ENCODE results near the gene AFAP1.

AFAP1 gene

GRCh38 chr4:7799306-7799705, 140.4 kb downstream of the AFAP1 start:
- POLR2A ChIA-PET, result interaction anchor here (0.5 kb wide), 1 partner anchor 25 kb away, joined by 3 read pairs; no protein-coding TSS in a partner anchor
- no peak for TF ChIP-seq ZNF384 (IDR thresholded peaks at IDR 0.05)
- no peak for TF ChIP-seq BHLHE40 (IDR thresholded peaks at IDR 0.05; ENCODE audit: borderline replicate concordance)
- TF ChIP-seq SP1 (IDR thresholded peaks at IDR 0.05), result no peak
- no peak for TF ChIP-seq NFRKB (IDR thresholded peaks at IDR 0.05)
- TF ChIP-seq FOXK2 (IDR thresholded peaks at IDR 0.05), result no peak
- no peak for TF ChIP-seq PKNOX1 (IDR thresholded peaks at IDR 0.05)
- TF ChIP-seq LEF1 (IDR thresholded peaks at IDR 0.05; ENCODE audit: borderline replicate concordance), result no peak
- TF ChIP-seq CTBP1 (IDR thresholded peaks at IDR 0.05; ENCODE audit: borderline replicate concordance), result no peak
- TF ChIP-seq FOXA1 (IDR thresholded peaks at IDR 0.05), result no peak
- no peak for TF ChIP-seq ARNT (IDR thresholded peaks at IDR 0.05)
- no peak for TF ChIP-seq SUZ12 (IDR thresholded peaks at IDR 0.05)

GRCh38 chr4:7798178-7798995, 141.3 kb downstream of the AFAP1 start:
- no peak for TF ChIP-seq LEF1 (IDR thresholded peaks at IDR 0.05; ENCODE audit: borderline replicate concordance)
- no peak for TF ChIP-seq NFRKB (IDR thresholded peaks at IDR 0.05)
- no peak for TF ChIP-seq SP1 (IDR thresholded peaks at IDR 0.05)
- no peak for TF ChIP-seq TARDBP (IDR thresholded peaks at IDR 0.05)
- no peak for TF ChIP-seq FOXM1 (IDR thresholded peaks at IDR 0.05; ENCODE audit: borderline replicate concordance)
- TF ChIP-seq L3MBTL2 (conservative IDR thresholded peaks at IDR 0.05), result no peak
- TF ChIP-seq PKNOX1 (IDR thresholded peaks at IDR 0.05), result no peak
- no peak for TF ChIP-seq SUZ12 (IDR thresholded peaks at IDR 0.05)
- TF ChIP-seq BHLHE40 (IDR thresholded peaks at IDR 0.05; ENCODE audit: borderline replicate concordance), result no peak
- no peak for TF ChIP-seq FOXA1 (IDR thresholded peaks at IDR 0.05)
- TF ChIP-seq ARNT (IDR thresholded peaks at IDR 0.05), result no peak
- DNase-seq (ENCODE audit: extremely low spot score), result no peak
- ChIA-PET POLR2A (no interaction called here), CTCF (no interaction called here)

More at GRCh38 chr4:7799306-7799705, 140.4 kb downstream of the AFAP1 start:
- CTCF ChIA-PET, result no interaction called here
- no peak for DNase-seq (ENCODE audit: extremely low spot score)

- ChIA-PET CTCF (no interaction called here), POLR2A (no interaction called here)
- DNase-seq (ENCODE audit: extremely low spot score), result no peak
- TF ChIP-seq L3MBTL2 (conservative IDR thresholded peaks at IDR 0.05) (no peak), SP1 (IDR thresholded peaks at IDR 0.05) (no peak)
Observed at GRCh38 chr4:7797330-7797729, 142.3 kb downstream of the AFAP1 start.

GRCh38 chr4:7795983-7796382, 143.7 kb downstream of the AFAP1 start:
- ChIA-PET POLR2A (no interaction called here), CTCF (no interaction called here)
- DNase-seq (ENCODE audit: extremely low spot score), result no peak
- no peak for TF ChIP-seq CTBP1 (IDR thresholded peaks at IDR 0.05; ENCODE audit: borderline replicate concordance)
- no peak for TF ChIP-seq PKNOX1 (IDR thresholded peaks at IDR 0.05)
- TF ChIP-seq L3MBTL2 (conservative IDR thresholded peaks at IDR 0.05), result no peak
- no peak for TF ChIP-seq TARDBP (IDR thresholded peaks at IDR 0.05)
- no peak for TF ChIP-seq BHLHE40 (IDR thresholded peaks at IDR 0.05; ENCODE audit: borderline replicate concordance)

- DNase-seq (ENCODE audit: extremely low spot score), result no peak
- ChIA-PET POLR2A (no interaction called here), CTCF (interaction anchor here (0.6 to 1.4 kb wide), 3 partner anchors 11 to 138 kb away, joined by 3 to 6 read pairs (median 4); no protein-coding TSS in a partner anchor)
- no peak for TF ChIP-seq FOXM1 (IDR thresholded peaks at IDR 0.05; ENCODE audit: borderline replicate concordance)
- TF ChIP-seq CTBP1 (IDR thresholded peaks at IDR 0.05; ENCODE audit: borderline replicate concordance), result no peak
- no peak for TF ChIP-seq BHLHE40 (IDR thresholded peaks at IDR 0.05; ENCODE audit: borderline replicate concordance)
- TF ChIP-seq HDGF (IDR thresholded peaks at IDR 0.05; ENCODE audit: borderline replicate concordance), result no peak
- no peak for TF ChIP-seq FOXA1 (IDR thresholded peaks at IDR 0.05)
- no peak for TF ChIP-seq PKNOX1 (IDR thresholded peaks at IDR 0.05)
- no peak for TF ChIP-seq ARNT (IDR thresholded peaks at IDR 0.05)
- TF ChIP-seq TARDBP (IDR thresholded peaks at IDR 0.05), result no peak
Observed at GRCh38 chr4:7793186-7793585, 146.5 kb downstream of the AFAP1 start.

GRCh38 chr4:7792616-7793015, 147.0 kb downstream of the AFAP1 start:
- ChIA-PET CTCF (interaction anchor here (0.5 to 1.5 kb wide), 4 partner anchors 10 to 135 kb away, joined by 3 to 8 read pairs (median 5); no protein-coding TSS in a partner anchor), POLR2A (no interaction called here)
- TF ChIP-seq HDGF (IDR thresholded peaks at IDR 0.05; ENCODE audit: borderline replicate concordance) (no peak), SP1 (IDR thresholded peaks at IDR 0.05) (no peak), ZNF384 (IDR thresholded peaks at IDR 0.05) (no peak), FOXM1 (IDR thresholded peaks at IDR 0.05; ENCODE audit: borderline replicate concordance) (no peak), TARDBP (IDR thresholded peaks at IDR 0.05) (no peak), BHLHE40 (IDR thresholded peaks at IDR 0.05; ENCODE audit: borderline replicate concordance) (no peak), ELF4 (IDR thresholded peaks at IDR 0.05) (no peak), CTBP1 (IDR thresholded peaks at IDR 0.05; ENCODE audit: borderline replicate concordance) (no peak), NFRKB (IDR thresholded peaks at IDR 0.05) (no peak), FOXK2 (IDR thresholded peaks at IDR 0.05) (no peak), FOXA1 (IDR thresholded peaks at IDR 0.05) (no peak), LEF1 (IDR thresholded peaks at IDR 0.05; ENCODE audit: borderline replicate concordance) (no peak), L3MBTL2 (conservative IDR thresholded peaks at IDR 0.05) (no peak), ARNT (IDR thresholded peaks at IDR 0.05) (no peak), SUZ12 (IDR thresholded peaks at IDR 0.05) (no peak), PKNOX1 (IDR thresholded peaks at IDR 0.05) (no peak)
- no peak for DNase-seq (ENCODE audit: extremely low spot score)
